HPDE6-E6E7 (cell line): Measurements from ENCODE around the gene SUZ12.
"Not testable (repeated sequence)": the region's sequence is repeated elsewhere in the genome, so short reads cannot be mapped to it uniquely, and the experiment has no call there.

Source experiments
- DNase-seq: peaks from one replicate; pipeline ENCODE4 v3.0.0; 2011; ENCODE audit warnings: missing footprints; ENCODE audit errors: extremely low spot score

The SUZ12 gene

DNA sequence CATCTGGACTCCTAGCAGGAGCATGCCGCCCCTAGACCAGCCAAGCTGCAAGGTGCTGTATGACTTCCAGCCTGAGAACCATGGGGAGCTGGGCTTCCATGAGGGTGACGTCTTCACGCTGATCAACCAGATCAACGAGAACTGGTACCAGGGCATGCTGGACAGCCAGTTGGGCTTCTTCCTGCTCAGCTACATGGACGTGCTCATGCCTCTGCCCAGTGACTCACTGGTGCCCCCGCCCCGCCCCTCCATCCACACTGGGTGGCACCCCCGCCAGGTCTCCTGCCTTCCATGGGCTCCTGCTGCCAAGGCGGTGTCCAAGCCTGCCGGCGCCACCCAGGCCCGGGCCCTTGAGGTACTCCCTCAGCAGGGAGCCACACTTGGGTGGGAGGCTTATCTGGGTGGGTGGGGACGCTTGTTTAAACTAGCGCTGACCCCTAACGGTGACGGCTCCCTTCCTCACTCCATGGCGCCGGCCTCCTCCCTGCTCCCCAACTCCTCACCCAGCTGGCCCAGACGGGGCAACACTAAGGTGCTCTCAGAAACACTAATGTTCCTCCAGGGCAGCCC lies 104.6 kb downstream of the SUZ12 start:
- DNase-seq, result not testable (repeated sequence)

DNA sequence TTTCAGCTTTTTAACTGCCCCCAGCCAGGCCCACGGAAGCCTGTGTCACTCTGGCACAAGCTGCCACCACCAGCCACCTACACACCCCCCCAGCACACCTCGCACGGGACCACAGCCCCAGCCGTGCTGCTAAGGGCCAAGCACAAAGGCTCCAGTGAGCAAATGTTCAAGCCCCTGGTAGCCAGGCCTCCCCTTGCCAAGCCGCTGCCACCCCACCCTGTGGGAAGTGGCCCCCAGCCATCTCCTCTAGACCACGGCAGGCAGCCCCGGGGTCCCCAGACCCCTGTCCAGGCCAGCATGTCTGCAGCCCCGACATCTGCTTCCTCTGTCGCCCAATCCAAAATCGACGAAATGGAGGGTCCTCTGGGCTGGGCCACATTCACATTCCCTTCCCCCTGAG lies 105.5 kb downstream of the SUZ12 start:
- not testable (repeated sequence) for DNase-seq

DNA sequence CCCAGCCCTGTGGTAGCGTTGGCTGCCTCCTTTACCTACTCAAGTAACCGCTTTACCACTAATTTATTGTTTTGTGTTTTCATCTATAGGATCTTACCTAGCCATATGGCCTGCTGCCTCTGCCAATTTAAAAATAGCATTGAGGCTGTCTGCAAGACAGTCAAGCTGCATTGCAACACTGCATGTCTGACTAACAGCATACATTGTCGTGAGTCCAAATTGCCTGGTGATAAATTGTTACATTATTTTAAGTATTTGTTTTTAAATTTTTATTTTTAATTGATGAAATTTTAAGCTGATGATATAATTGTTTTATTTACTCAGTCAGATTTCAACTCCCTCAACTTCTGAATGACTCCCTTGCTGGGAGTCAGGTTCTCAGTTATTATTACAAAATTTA lies 108.8 kb downstream of the SUZ12 start:
- DNase-seq, result not testable (repeated sequence)

GRCh38 chr17:32047663-32048062 lies 110.9 kb downstream of the SUZ12 start:
- not testable (repeated sequence) for DNase-seq
